AG08395 (cell line): ENCODE measurements around the gene TSPAN32.

Experiments used
- DNase-seq: peaks from one replicate; pipeline ENCODE4 v3.0.0; 2012; ENCODE audit warnings: mixed read lengths, low spot score

TSPAN32 gene

GRCh38 chr11:2301631-2302305 is at the start of gene TSPAN32, which contains the start of gene C11orf21:
TSS of gene TSPAN32 (plus strand) at chr11:2302013. CDS start at chr11:2302150, 137 bp downstream.
TSS of gene C11orf21 (minus strand) at chr11:2301918. CDS start at chr11:2301808, 110 bp downstream.
- DNase-seq, result no peak

GRCh38 chr11:2252018-2252417 is 49.8 kb upstream of the TSPAN32 start:
- no peak for DNase-seq

GRCh38 chr11:2256293-2256913 is 45.4 kb upstream of the TSPAN32 start:
- DNase-seq, result no peak

GRCh38 chr11:2256951-2257700 is 44.7 kb upstream of the TSPAN32 start:
- DNase-seq, result no peak

- no peak for DNase-seq
Measured at GRCh38 chr11:2258501-2259465, 43.0 kb upstream of the TSPAN32 start.

- no peak for DNase-seq
Measured at GRCh38 chr11:2259466-2259830, 42.4 kb upstream of the TSPAN32 start.

GRCh38 chr11:2259897-2260451 is 41.8 kb upstream of the TSPAN32 start:
- DNase-seq, result no peak

GRCh38 chr11:2260491-2261364 is 41.1 kb upstream of the TSPAN32 start:
- DNase-seq, result peak; percentile 1

GRCh38 chr11:2261436-2262230 is 40.2 kb upstream of the TSPAN32 start:
- peak; percentile 1 for DNase-seq

- DNase-seq, result no peak
Measured at GRCh38 chr11:2262301-2263070, 39.3 kb upstream of the TSPAN32 start.

- peak; percentile 1 for DNase-seq
Measured at GRCh38 chr11:2263071-2263565, 38.7 kb upstream of the TSPAN32 start.

- DNase-seq, result no peak
Measured at GRCh38 chr11:2263724-2264360, 38.0 kb upstream of the TSPAN32 start.

- DNase-seq, result no peak
Measured at GRCh38 chr11:2264366-2265053, 37.3 kb upstream of the TSPAN32 start.

- peak; percentile 1 for DNase-seq
Measured at GRCh38 chr11:2265396-2265795, 36.4 kb upstream of the TSPAN32 start.

GRCh38 chr11:2265854-2266585 is 35.8 kb upstream of the TSPAN32 start:
- DNase-seq, result no peak

GRCh38 chr11:2266586-2267305 is 35.1 kb upstream of the TSPAN32 start:
- DNase-seq, result no peak
